Measurements from ENCODE around the gene HSD3B2.
"Not testable (repeated sequence)": the region's sequence is repeated elsewhere in the genome, so short reads cannot be mapped to it uniquely, and the experiment has no call there.

HSD3B2 gene

GRCh38 chr1:119414950-119415349 is at the start of gene HSD3B2:
Gene HSD3B2, plus strand, starts transcription at chr1:119415150. Its CDS starts 270 bp downstream, at chr1:119415420.
- DNase-seq: no peak

- DNase-seq: no peak
Observed at GRCh38 chr1:119366424-119366823, 48.5 kb upstream of the HSD3B2 start.

GRCh38 chr1:119367432-119368124 is 47.4 kb upstream of the HSD3B2 start:
- DNase-seq: peak; percentile 27

GRCh38 chr1:119368554-119368953 is 46.4 kb upstream of the HSD3B2 start, which contains the start of gene HAO2:
Gene HAO2, plus strand, starts transcription at chr1:119368785. Its CDS starts 12,301 bp downstream, at chr1:119381086.
- DNase-seq: no peak

- DNase-seq: no peak
Observed at GRCh38 chr1:119370748-119371147, 44.2 kb upstream of the HSD3B2 start.

- no peak for DNase-seq
Observed at GRCh38 chr1:119371815-119372214, 43.1 kb upstream of the HSD3B2 start.

GRCh38 chr1:119372503-119373086 is 42.4 kb upstream of the HSD3B2 start:
- no peak for DNase-seq

GRCh38 chr1:119373465-119373864 is 41.5 kb upstream of the HSD3B2 start:
- no peak for DNase-seq

GRCh38 chr1:119374208-119374874 is 40.6 kb upstream of the HSD3B2 start:
- DNase-seq: no peak

- no peak for DNase-seq
Observed at GRCh38 chr1:119375366-119375765, 39.6 kb upstream of the HSD3B2 start.

- no peak for DNase-seq
Observed at GRCh38 chr1:119376594-119376993, 38.4 kb upstream of the HSD3B2 start.

- not testable (repeated sequence) for DNase-seq
Observed at GRCh38 chr1:119377594-119377993, 37.4 kb upstream of the HSD3B2 start.

- DNase-seq: no peak
Observed at GRCh38 chr1:119379117-119379516, 35.8 kb upstream of the HSD3B2 start.

- no peak for DNase-seq
Observed at GRCh38 chr1:119380304-119380703, 34.6 kb upstream of the HSD3B2 start.

GRCh38 chr1:119380983-119381662 is 33.8 kb upstream of the HSD3B2 start:
- DNase-seq: no peak

GRCh38 chr1:119384591-119384990 is 30.4 kb upstream of the HSD3B2 start:
- no peak for DNase-seq

GRCh38 chr1:119385650-119386049 is 29.3 kb upstream of the HSD3B2 start:
- DNase-seq: no peak

- DNase-seq: no peak
Observed at GRCh38 chr1:119387858-119388257, 27.1 kb upstream of the HSD3B2 start.

- no peak for DNase-seq
Observed at GRCh38 chr1:119388450-119388849, 26.5 kb upstream of the HSD3B2 start.

- DNase-seq: no peak
Observed at GRCh38 chr1:119390526-119390925, 24.4 kb upstream of the HSD3B2 start.

GRCh38 chr1:119391749-119392148 is 23.2 kb upstream of the HSD3B2 start:
- no peak for DNase-seq

GRCh38 chr1:119394085-119394484 is 20.9 kb upstream of the HSD3B2 start:
- no peak for DNase-seq

GRCh38 chr1:119396982-119397381 is 18.0 kb upstream of the HSD3B2 start:
- DNase-seq: no peak

GRCh38 chr1:119397986-119398385 is 17.0 kb upstream of the HSD3B2 start:
- DNase-seq: no peak
